NCI-H2107 treated with DMSO at 0.1 percent for 48 hours (cell line): ENCODE measurements around the gene GTF2E1.
A peak's percentile ranks its signal among the peaks of the same experiment; 100 is the strongest.
"Not testable (repeated sequence)": the region's sequence is repeated elsewhere in the genome, so short reads cannot be mapped to it uniquely, and the experiment has no call there.

Source experiments
- DNase-seq: peaks from one replicate; lab custom pipeline; 2025; ENCODE audit not compliant: unreplicated experiment; lab: John Stamatoyannopoulos, UW

Gene GTF2E1

DNA sequence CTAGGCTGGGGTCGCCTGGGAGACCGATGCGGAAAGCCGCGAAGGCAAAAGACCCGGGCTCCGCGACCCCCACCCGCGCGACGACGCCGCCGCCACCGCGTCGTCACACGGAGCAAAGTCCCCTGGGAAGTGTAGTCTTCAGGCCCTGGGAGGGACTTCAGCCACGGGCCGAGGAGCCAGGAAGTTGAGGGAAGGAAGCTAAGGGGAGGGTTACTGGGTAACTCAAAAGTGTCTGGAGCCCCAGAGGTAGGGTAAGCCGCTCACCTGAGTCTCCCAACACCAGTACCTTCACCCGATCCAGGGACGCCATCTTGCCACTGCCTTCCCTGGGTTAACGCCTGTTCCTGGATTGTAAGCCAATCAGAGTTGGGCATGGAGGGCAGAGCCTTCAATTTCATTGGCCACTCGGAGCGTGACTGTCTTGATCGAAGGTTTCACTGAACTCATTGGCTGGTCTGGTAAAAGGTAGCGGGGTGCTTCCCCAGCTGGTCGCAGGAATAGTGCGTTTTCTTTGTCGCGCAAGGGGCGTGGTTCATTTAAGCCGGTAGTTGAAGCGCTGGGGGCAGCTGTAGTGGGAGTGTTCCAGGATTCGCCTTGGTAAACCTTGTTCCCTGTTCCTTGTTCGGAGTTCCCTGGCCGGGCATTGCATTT, at the start of gene GTF2E1, which contains the start of gene RABL3:
TSS of gene GTF2E1 (plus strand) at position 547 of the 651 bp plus-strand sequence. CDS start 7,809 bp downstream, outside the sequence.
TSS of gene RABL3 (minus strand) at position 319 of the 651 bp plus-strand sequence. CDS start at position 310, 9 bp downstream.
- DNase-seq = peak; percentile 100

DNA sequence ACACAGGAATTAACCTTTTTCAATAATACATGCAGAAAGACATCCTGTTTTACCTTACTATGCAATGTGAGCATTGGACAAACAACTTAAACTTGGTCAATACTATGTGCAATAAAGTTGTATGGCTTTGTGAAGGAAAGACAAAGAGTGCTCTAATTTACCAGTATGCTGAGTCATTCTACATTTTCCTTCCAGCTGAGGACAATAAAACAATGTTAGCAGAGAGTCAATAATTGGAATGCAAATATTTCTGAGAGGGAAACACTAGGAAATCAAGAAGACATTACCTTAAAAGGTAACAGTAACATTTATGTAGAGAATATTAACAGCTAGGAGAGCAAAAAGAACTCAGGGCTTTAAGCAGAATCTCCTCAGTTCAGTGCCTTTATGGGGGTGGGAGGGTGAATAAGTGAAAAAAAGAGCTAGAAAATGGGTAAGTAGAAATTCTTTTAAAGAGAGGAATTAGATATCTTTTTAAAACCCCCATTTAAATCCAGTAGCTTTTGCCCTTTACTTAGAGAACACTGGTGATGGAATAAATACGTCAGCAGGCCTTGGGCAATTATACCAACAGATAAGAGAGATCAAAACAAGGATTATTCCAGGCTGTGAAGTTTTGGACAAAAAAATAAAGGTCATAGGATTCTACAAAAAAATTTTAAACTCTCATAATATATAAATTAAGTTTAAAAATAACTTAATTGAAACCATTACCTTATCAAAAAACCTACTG, 48.9 kb upstream of the GTF2E1 start:
- no peak for DNase-seq

DNA sequence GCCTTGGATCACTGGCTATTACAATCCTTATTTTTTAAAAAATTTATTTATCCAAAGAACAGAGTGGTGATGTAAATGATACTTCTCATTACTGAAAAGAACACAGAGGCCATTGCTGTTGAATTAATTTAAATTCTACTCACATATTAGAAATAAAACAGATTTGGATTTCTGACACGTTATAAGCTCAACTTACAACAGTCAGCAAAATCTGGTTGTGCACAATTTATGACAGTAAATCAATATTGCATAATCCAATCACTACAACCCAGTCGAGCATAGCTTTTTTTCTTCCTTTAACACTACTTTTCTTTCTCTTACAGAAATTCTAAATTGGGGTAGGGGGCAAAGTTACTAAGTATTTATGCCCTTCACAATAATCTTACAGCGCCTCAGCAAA, 43.2 kb upstream of the GTF2E1 start:
- DNase-seq = no peak

DNA sequence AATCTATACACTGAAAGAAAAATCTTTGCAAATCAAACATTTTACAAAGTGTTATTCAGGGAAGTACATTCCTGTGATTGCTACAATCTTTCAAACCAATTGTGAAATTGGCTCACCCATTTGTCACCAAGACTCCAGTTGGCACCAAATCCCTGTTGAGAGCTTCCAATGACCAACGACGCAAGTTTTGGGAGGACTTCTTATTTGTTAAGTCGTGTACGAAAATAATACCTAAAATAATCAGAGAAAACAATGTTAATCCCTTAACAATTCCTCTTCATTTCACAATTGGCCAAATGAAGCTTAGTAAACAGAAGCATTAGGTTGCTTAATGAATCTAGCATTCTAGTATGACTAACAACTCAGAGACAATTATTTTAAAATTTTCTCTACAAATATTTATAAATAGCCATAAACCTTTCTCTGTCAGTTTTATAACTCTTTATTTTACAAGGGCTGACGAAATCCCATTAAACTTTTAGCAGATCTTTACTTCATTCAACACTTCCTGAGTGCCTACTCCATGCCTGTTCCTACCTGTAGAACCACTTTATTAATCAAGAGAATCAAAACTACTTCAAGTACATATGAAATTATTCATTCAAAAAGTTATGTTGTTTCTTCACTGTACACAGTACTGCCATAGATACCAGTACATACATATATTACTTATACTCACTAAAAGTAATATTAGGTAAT, 36.5 kb upstream of the GTF2E1 start:
- no peak for DNase-seq

DNA sequence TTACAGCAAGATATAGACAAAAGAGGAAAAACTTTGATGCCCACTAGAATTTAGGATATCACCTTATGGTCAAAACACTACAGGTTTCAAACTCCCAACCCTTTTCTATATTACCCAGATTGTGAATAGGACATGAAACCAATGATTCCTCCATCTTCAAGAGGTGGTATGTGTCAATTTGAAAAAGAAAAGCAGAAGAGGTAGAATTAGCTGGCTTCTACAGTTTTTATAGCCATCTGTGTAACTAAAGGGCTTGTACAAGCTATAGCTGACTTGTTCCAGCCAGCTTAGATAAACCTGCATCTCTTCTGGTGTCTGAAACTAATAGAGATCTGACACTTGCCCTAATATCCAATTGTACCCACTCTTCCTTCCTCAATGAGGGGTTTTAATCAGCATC, 35.6 kb upstream of the GTF2E1 start:
- no peak for DNase-seq

DNA sequence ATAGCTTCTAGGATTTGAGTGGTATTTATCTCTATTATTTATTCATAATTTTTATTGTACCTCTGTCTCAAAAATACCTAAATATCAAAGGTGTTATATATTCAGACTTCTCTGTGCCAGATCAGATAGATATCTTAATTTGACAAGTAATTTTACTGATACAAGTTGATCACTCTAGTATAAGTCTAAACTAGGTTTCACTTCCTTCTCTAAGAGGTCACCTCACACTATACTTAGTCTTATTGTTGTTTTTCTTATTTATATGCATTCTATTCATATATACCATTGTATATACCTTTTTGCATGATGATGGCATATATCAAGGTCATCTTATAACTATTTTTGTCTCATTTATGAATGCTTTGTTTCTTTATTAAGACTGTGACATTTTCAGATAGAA, 34.1 kb upstream of the GTF2E1 start:
- no peak for DNase-seq

DNA sequence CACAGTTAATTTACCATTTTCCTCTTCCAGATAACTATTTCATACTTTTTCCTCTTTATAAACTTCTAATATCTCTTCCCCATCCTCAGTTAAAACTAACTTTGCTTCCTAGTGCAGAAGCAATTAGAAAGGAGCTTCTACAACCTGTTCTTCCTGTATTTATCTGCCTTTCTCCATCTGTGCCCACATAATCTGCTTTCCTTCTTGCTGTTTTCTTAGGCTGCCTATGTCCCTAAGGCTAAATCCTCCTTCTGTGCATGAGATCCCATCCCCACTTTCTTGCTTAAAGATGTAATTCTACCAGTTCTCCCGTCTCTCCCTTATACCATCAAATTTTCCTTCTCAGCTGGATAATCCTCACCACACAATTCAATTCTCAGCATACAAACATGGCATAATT, 32.2 kb upstream of the GTF2E1 start:
- no peak for DNase-seq

DNA sequence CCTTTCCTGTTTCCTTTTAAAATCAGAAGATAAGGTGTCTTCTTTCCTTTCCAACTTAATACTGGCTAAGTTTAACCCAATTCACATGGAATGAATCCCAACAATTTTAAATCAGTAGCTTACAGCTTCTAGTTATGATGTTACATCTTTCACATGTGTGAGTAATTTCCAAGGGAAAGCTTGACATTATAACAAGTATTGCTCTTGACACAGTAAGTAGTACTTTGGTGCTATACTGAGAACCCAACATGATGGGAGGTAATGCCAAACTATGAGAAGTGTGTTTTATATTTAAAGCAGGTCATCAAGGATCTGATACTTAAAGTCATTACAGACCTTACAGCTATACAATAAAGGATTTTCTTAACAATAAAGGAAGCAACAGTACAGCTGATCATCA, 29.3 kb upstream of the GTF2E1 start:
- no peak for DNase-seq

DNA sequence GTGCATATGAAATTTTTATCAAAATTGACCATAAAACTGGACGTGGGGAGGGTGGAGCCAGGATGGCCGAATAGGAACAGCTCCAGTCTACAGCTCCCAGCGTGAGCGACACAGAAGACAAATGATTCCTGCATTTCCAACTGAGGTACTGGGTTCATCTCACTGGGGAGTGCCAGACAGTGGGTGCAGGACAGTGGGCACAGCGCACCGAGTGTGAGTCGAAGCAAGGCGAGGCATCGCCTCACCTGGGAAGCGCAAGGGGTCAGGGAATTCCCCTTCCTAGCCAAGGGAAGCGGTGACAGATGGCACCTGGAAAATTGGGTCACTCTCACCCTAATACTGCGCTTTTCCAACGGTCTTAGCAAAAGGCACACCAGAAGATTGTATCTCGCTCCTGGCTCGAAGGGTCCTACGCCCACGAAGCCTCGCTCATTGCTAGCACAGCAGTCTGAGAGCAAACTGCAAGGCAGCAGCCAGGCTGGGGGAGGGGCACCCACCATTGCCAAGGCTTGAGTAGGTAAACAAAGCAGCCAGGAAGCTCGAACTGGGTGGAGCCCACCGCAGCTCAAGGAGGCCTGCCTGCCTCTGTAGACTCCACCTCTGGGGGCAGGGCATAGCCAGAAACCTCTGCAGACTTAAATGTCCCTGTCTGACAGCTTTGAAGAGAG, 23.2 kb upstream of the GTF2E1 start:
- DNase-seq = not testable (repeated sequence)

DNA sequence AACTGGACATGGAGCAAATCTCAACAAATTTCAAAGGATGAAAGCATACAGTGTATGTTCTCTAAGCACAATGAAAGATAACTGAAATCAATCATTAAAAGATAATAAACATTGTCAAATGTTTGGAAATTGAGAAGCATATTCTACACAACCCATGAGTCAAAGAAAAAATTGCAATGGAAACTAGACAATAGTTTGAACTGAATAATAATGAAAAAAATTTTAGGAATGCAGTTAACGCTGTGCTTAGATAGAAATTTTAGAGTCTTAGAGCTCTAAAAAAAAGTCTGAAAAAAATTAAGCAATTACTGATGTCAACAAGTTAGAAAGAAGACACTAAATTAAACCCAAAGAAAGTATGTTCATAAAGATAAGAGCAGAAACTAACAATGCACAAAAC, 15.8 kb upstream of the GTF2E1 start:
- no peak for DNase-seq

DNA sequence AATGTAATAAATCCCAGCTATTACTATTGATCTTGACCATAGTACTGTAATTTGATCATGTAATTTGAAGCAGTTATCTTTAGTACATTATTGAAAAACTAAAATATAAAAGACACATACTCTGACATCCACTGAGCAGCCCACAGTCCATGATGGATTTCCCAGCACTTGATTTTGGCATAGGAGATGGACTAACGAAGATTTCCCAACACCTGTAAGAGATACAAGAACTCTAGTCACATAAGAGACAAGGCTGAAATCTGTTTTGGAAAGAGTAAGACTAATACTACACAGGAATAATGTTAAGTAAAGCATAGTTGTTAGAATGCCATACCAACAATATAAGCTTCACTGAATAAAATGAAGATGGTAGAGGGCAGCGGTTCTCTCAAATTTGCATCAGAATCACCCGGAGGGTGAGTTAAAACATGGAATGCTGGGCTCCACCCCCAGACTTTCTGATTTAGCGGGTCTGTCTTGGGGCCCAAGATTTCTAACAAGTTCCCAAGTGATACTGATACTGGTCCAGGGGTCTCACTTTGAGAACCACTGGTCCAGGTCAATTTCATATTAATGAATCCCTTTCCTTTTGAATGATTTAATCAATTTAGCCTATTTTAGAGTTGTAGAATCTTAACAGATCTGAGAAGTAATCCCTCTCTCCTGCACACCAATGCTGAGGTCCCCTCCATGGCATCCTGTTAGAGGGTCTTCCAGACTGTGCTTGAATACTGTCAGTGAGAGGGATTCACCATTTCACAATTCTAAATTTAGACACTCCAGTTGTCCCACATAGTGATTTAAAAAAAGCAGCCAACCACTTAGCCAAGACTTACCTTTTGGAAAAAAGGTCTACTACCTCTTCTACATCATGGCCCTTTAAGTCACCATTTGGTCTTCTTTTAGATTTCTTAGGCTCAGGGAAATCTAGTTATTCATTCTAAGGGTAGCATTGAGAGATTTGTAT, 11.7 kb upstream of the GTF2E1 start:
- no peak for DNase-seq

DNA sequence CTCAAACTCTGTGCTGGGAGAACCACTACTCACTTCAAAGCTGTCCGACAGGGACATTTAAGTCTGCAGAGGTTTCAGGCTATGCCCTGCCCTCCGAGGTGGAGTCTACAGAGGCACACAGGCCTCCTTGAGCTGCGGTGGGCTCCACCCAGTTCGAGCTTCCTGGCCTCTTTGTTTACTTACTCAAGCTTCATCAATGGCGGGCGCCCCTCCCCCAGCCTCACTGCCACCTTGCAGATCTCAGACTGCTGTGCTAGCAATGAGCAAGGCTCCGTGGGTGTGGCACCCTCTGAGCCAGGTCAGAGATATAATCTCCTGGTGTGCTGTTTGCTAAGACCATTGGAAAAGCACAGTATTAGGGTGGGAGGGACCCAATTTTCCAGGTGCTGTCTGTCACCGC, 4.5 kb upstream of the GTF2E1 start:
- DNase-seq = not testable (repeated sequence)

DNA sequence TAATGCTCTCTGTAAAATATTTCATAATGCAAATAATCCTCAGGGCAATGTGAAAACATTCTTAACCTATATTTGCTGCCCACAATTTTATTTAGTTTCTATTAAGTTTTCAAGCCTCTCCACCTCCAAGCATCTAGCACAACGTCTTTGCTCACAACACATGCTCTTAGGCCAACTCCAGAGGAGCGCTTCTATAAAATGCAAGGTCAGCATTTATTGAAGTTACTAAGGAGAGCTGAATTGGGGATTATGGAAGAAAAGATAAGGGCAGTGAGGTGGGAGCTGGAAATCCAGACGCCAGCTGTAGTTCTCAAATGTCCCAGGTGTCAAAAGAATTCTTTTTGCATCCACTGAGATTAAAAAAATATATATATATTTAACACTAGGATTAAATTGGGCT, 1.2 kb upstream of the GTF2E1 start:
- DNase-seq = no peak

DNA sequence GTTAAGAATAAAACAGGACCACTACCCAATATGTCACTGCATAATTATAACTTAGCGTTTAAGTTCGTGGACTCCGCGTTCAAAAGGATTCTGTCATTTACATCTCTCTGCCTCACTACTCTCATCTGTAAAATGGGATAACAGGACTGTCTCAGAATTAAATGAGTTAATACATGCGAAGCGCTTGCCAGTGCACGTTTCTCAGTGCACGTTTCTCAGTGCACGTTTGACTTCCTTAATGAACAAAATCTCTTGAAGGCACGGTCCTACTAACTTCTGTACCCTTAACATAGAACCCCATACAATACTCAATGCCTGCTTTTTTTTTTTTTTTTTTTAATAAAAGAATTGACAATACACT, 727 bp upstream of the GTF2E1 start:
- peak; percentile 45 for DNase-seq

DNA sequence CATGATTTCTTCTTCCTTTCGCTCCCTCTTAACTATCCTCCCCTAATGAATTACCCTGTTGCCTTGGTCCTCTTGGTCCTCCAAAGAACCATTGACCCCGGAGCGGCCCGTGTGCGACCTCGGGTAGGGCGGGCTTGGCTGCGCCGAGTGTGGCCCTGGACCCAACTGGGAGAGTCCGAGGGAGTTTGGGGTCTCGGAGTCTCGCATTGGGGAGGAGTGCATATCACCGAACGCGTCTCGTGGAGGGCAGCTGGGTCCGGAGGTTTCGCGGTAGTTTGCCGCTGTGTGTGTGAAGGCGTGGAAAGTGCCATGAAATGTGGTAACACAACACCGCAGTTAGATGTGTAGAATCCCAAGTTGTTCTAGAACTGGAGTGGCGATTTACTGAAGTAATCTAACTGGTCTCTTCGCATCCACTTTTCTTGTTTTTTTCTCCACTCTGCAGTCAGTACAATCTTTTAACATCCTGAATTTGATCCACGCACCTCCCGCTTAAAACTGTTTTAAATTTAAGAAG, 363 bp downstream of the GTF2E1 start:
- peak; percentile 34 for DNase-seq

DNA sequence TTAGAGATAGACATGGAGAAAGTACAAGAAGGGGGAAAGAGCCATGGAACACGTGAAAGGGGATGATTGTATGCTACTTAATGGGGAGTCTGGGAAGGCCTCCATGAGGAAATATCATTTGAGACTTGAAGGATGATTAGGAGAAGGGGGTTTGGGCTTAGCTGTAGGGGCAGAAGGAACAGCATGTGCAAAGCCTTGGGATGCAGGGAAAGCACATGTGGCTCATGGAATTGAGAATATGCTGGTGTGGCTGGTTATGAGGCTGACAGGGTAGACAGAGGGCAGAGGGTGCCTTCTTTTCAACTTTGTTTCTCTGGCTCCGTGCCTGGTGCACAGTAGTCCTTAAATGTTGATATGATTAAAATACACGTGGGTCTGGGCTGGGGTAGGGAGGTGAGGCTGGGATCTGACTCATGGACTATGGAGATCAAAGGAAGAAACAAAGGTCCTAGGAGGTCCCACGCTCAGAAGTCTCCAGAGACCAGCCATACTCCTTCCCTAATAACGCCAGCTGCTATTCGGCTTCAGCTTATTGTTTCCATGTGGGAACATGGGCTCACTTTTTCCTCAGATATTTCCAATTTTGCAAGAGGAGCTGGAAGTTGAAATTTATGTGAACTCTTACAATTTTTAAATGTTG, 1.1 kb downstream of the GTF2E1 start:
- no peak for DNase-seq

DNA sequence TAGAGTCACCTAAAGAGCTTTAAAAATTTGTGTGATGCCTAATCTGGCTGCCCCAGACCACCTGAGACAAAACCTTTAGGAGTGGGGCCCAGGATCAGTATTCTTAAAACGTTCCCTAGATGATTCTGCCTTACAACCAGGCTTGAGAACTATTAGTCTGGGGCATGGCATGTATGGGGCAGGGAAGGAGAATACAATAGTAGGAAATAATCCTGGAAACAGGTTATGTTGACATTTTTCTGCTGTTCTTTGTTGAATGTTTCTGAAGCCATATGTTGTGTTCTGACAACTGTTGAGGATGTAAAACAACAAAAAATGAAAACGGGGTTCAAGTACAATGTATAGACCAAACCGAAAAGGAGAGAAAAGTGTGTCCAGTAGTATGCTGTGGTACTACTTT, 2.9 kb downstream of the GTF2E1 start:
- DNase-seq = no peak

DNA sequence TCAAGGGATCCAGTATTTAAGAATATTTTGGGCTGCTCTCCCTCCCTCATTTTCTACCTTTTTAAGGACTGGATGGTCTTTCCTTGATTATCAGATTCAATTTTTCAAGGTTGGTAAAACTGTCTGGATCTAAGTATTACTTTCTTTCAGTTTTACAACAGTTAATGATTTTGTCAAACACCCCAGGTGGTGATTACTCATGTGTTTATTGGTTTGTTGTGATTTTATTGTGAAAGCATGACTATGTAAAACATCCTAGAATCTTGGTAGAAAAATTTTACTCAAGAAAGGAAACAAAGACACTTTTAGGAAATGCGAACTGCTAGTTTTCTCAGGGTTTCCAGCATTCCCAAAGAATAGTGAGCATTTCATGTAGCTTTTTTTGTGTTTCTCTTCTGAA, 7.3 kb downstream of the GTF2E1 start:
- no peak for DNase-seq

DNA sequence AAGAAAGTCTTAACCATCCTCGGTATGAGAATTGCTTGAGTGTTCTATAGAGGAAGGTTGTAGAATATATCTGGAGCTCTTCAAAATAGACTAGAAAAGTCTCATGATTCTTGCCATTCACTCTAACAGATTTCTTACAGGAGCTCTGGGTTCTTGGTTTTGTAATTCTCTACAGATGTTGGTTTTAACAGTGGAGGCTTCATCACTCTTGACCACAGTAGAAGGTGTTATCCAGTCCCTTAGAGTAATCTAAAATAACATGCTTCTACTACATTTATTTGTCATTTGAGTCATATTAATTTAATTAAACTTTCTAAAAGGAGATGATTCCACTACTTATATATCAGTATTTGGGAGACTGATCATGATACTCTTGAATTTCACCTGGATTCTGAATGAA, 9.7 kb downstream of the GTF2E1 start:
- no peak for DNase-seq

DNA sequence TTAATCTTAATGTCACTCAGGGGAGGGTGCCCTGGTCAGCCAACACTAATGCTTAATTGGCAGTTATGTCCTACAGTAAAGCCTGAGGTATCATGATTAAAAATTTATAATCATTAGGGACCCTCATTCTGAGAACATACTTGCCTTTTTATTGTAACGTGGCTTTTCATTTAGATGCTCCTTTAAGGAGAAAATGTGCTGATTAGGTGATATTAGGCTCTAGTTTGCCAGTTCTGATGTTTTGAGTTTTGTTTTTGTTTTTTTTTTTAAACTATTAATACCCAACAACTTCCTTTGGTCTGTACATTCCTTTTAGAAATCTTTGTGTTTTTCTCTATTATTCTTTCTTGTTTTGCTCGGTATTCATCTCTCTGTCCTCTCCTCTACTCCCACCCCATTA, 10.3 kb downstream of the GTF2E1 start:
- DNase-seq = no peak
